Neural cell (in vitro differentiated cells): ENCODE results near the gene LRRC63. TPM values are rescaled to one million over a fixed set of nuclear protein-coding genes. Genes with fewer than 3 reads are reported as not detected.

Experiments
- H2AFZ ChIP-seq: fragments of 200-600, 300-800 bp; sonication (generic), shearing (Covaris generic); 2 replicates; pipeline ENCODE4 v1.6.0; 2014; ENCODE audit warnings: low read depth, mild to moderate bottlenecking, antibody characterized with exemption, low read length, moderate library complexity
- H3F3A ChIP-seq: fragments of 200-600 bp; shearing (Covaris generic); 2 replicates; pipeline ENCODE4 v1.6.1; 2016; ENCODE audit warnings: mild to moderate bottlenecking, moderate library complexity, mixed read lengths, antibody characterized with exemption, low read length; ENCODE audit not compliant: insufficient read depth, poor library complexity, severe bottlenecking
- H3K27ac ChIP-seq: fragments of 200-600, 300-800 bp; sonication (generic), shearing (Covaris generic); 2 replicates; pipeline ENCODE4 v1.5.1; 2014; ENCODE audit warnings: mild to moderate bottlenecking, low read length, moderate library complexity
- H3K27me3 ChIP-seq: fragments of 300-800, 200-600 bp; sonication (generic), shearing (Covaris generic); 2 replicates; pipeline ENCODE4 v1.6.0; 2014; ENCODE audit warnings: mild to moderate bottlenecking, low read depth, low read length, moderate library complexity; ENCODE audit not compliant: insufficient read depth
- H3K36me3 ChIP-seq: fragments of 300-800, 200-600 bp; sonication (generic), shearing (Covaris generic); 2 replicates; pipeline ENCODE4 v1.5.1; 2014; ENCODE audit warnings: mild to moderate bottlenecking, antibody characterized with exemption, low read length, moderate library complexity; ENCODE audit not compliant: insufficient read depth
- H3K4me2 ChIP-seq: fragments of 300-800, 200-600 bp; sonication (generic), shearing (Covaris generic); 2 replicates; pipeline ENCODE4 v1.6.0; 2014; ENCODE audit warnings: mild to moderate bottlenecking, low read length
- H3K4me3 ChIP-seq: fragments of 300-800, 200-600 bp; sonication (generic), shearing (Covaris generic); 2 replicates; pipeline ENCODE4 v1.5.1; 2014; ENCODE audit warnings: mild to moderate bottlenecking, low read length, moderate library complexity
- H3K79me2 ChIP-seq: fragments of 200-600 bp; shearing (Covaris generic); replicated peaks from 2 replicates; pipeline ENCODE4 v1.6.0; 2014; ENCODE audit warnings: mild to moderate bottlenecking, low read length, moderate library complexity; ENCODE audit not compliant: insufficient read depth
- H3K9ac ChIP-seq: fragments of 300-800, 200-600 bp; sonication (generic), shearing (Covaris generic); 2 replicates; pipeline ENCODE4 v1.6.1; 2016; ENCODE audit warnings: mild to moderate bottlenecking, low read length, mixed read lengths
- H3K9me2 ChIP-seq: fragments of 200-600 bp; shearing (Covaris generic); 2 replicates; pipeline ENCODE4 v1.6.1; 2016; ENCODE audit warnings: mild to moderate bottlenecking, low read length, mixed read lengths; ENCODE audit not compliant: insufficient read depth
- H3K9me3 ChIP-seq: fragments of 200-600, 300-800 bp; sonication (generic), shearing (Covaris generic); 2 replicates; pipeline ENCODE4 v1.6.1; 2016; ENCODE audit warnings: mild to moderate bottlenecking, mixed run types, low read length, moderate library complexity, mixed read lengths
- H4K20me1 ChIP-seq: fragments of 200-600 bp; shearing (Covaris generic); 2 replicates; pipeline ENCODE4 v1.6.1; 2016; ENCODE audit warnings: mild to moderate bottlenecking, mixed run types; ENCODE audit not compliant: insufficient read depth
- EP300 ChIP-seq: fragments of 450-650 bp; conservative IDR thresholded peaks from 2 replicates; pipeline ENCODE4 v1.6.1; 2014; ENCODE audit warnings: antibody characterized with exemption, mild to moderate bottlenecking, moderate library complexity; ENCODE audit not compliant: poor library complexity, severe bottlenecking
- EZH2 ChIP-seq: fragments of 200-600, 300-800 bp; shearing (Covaris generic), sonication (generic); IDR thresholded peaks from 2 replicates; pipeline ENCODE4 v1.6.1; 2014; ENCODE audit warnings: antibody characterized with exemption, low read length, borderline replicate concordance, mild to moderate bottlenecking; ENCODE audit not compliant: insufficient read depth, poor library complexity, severe bottlenecking
- MXI1 ChIP-seq: fragments of 450-650 bp; conservative IDR thresholded peaks from 2 replicates; pipeline ENCODE4 v1.6.1; 2014; ENCODE audit warnings: antibody characterized with exemption, mild to moderate bottlenecking; ENCODE audit not compliant: poor library complexity, severe bottlenecking
- POLR2AphosphoS5 ChIP-seq: IDR thresholded peaks from 2 replicates; pipeline ENCODE4 v1.6.1; 2012
- RAD21 ChIP-seq: fragments of 450-650 bp; conservative IDR thresholded peaks from 2 replicates; pipeline ENCODE4 v1.6.1; 2014; ENCODE audit warnings: antibody characterized with exemption, mild to moderate bottlenecking, moderate library complexity
- REST ChIP-seq: IDR thresholded peaks from 2 replicates; pipeline ENCODE4 v1.6.1; 2012; ENCODE audit warnings: borderline replicate concordance
- SMC3 ChIP-seq: fragments of 450-650 bp; conservative IDR thresholded peaks from 2 replicates; pipeline ENCODE4 v1.6.1; 2014; ENCODE audit warnings: antibody characterized with exemption, mild to moderate bottlenecking, moderate library complexity; ENCODE audit not compliant: poor library complexity
- TAF1 ChIP-seq: IDR thresholded peaks from 2 replicates; pipeline ENCODE4 v1.6.1; 2012; ENCODE audit warnings: low read depth
- polyA plus RNA-seq: library from polyadenylated mRNA; depleted of rRNA; stranded (reverse); fragments of >200 nt; gene quantifications from 2 replicates; pipeline ENCODE4 v1.2.3, GENCODE V29; 2014
- TF ChIP-seq, protein P1 (sequence below): fragments of 450-650 bp; IDR thresholded peaks from 2 replicates; pipeline ENCODE4 v1.5.1; 2014; ENCODE audit warnings: antibody characterized with exemption, mild to moderate bottlenecking, moderate library complexity; ENCODE audit not compliant: poor library complexity, severe bottlenecking

LRRC63 gene
- polyA plus RNA-seq, 1 donor from 2014 or later = not detected

- Histone ChIP-seq H3K9me3 (no peaks in the 10 kb centered on the region), H3K9me2 (no peaks in the 10 kb centered on the region), H3K79me2 (no peaks in the 10 kb centered on the region), H3F3A (no peaks in the 10 kb centered on the region), H3K9ac (no peak overlapping the region), H3K4me2 (no peak overlapping the region), H3K4me3 (no peak overlapping the region), H2AFZ (no peak overlapping the region), H3K27ac (no peak overlapping the region), H4K20me1 (no peaks in the 10 kb centered on the region), H3K27me3 (no peaks in the 10 kb centered on the region), H3K36me3 (no peaks in the 10 kb centered on the region)
- TF ChIP-seq EZH2 = no peak
- TF ChIP-seq EP300 = no peak
- TF ChIP-seq, protein P1, sequence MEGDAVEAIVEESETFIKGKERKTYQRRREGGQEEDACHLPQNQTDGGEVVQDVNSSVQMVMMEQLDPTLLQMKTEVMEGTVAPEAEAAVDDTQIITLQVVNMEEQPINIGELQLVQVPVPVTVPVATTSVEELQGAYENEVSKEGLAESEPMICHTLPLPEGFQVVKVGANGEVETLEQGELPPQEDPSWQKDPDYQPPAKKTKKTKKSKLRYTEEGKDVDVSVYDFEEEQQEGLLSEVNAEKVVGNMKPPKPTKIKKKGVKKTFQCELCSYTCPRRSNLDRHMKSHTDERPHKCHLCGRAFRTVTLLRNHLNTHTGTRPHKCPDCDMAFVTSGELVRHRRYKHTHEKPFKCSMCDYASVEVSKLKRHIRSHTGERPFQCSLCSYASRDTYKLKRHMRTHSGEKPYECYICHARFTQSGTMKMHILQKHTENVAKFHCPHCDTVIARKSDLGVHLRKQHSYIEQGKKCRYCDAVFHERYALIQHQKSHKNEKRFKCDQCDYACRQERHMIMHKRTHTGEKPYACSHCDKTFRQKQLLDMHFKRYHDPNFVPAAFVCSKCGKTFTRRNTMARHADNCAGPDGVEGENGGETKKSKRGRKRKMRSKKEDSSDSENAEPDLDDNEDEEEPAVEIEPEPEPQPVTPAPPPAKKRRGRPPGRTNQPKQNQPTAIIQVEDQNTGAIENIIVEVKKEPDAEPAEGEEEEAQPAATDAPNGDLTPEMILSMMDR = no peak
- no peak for TF ChIP-seq SMC3
- no peak for TF ChIP-seq RAD21
- no peak for TF ChIP-seq POLR2AphosphoS5
- no peak for TF ChIP-seq REST
- TF ChIP-seq TAF1 = no peak
- no peak for TF ChIP-seq MXI1
Observed at GRCh38 chr13:46293436-46293835, 81.7 kb downstream of the LRRC63 start.

DNA sequence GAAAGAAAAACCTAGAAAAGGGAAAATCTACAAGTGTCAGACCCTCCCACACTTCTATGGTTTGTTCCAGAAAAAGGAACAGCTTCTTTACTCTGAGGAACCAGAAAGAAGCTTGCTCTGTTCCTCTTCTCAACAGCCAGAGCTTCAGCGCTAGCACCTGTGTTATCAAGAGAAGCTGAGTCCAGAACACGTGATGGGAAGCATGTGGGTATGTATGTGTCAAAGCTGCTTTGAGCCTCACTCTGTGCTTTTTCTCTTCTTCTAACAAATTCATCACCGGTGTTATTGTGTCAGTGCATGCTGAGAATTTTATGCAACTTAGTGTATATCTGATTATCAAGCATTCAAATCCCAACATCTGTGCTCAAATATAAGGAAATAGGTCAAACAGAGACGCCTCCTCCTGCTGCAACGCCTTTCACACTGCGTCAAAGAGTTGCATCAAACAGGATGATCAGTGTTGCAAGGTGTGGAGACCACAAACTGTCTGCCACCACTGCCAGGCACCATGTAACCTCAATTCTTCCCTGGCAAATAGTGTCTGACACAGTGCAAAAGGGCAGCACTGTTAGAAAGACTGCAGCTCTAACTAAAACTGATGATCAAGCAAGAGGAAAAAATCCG, 83.9 kb downstream of the LRRC63 start:
- Histone ChIP-seq H2AFZ (no peak overlapping the region), H3K4me3 (no peak overlapping the region), H3K9me3 (no peaks in the 10 kb centered on the region), H3K4me2 (no peak overlapping the region), H3K9ac (no peak overlapping the region), H3K27me3 (no peaks in the 10 kb centered on the region), H3K9me2 (no peaks in the 10 kb centered on the region), H3K79me2 (no peaks in the 10 kb centered on the region), H3K36me3 (no peaks in the 10 kb centered on the region), H3K27ac (no peak overlapping the region), H4K20me1 (no peaks in the 10 kb centered on the region), H3F3A (no peaks in the 10 kb centered on the region)
- TF ChIP-seq RAD21 (no peak), MXI1 (no peak), EZH2 (no peak), TAF1 (no peak), REST (no peak), POLR2AphosphoS5 (no peak), EP300 (no peak), SMC3 (no peak)
- TF ChIP-seq, protein P1 = no peak
